IMR-90 (cell line): Measurements from ENCODE around the gene COL24A1. TPM values are rescaled to one million over a fixed set of nuclear protein-coding genes. Genes with fewer than 3 reads are reported as not detected.

Experiments used
- ATAC-seq: fragments of 200-7000 bp; cut with Tn5 transposase; 2 replicates; pipeline ENCODE4 v1.9.1; 2020; ENCODE audit warnings: low read depth, mild to moderate bottlenecking, moderate library complexity
- BruUV-seq: library from RNA; stranded (reverse); fragments of 400-500 nt; replicated peaks from 2 replicates; lab custom pipeline; 2021; lab: Mats Ljungman, UMichigan
- CTCF ChIA-PET: fragments of 300-600 bp; formaldehyde crosslinking; extraction: SDS; loops from one replicate; lab custom pipeline; 2021; ENCODE audit warnings: antibody characterized with exemption; lab: Yijun Ruan, JAX
- POLR2A ChIA-PET: fragments of 300-600 bp; sonication (Branson Sonifier 250); formaldehyde crosslinking; loops from one replicate; lab custom pipeline; 2022; ENCODE audit warnings: antibody characterized with exemption; ENCODE audit not compliant: unreplicated experiment; lab: Charles Lee
- DNase-seq: peaks from one replicate; pipeline ENCODE4 v3.0.0; 2013
- H2AFZ ChIP-seq: replicated peaks from 2 replicates; pipeline ENCODE3; 2013; ENCODE audit warnings: low read length, mild to moderate bottlenecking; ENCODE audit not compliant: poor library complexity
- H2AK5ac ChIP-seq: 2 replicates; pipeline ENCODE4 v1.6.1; 2013; ENCODE audit warnings: low read depth, low read length, inconsistent platforms
- H2AK9ac ChIP-seq: replicated peaks from 2 replicates; pipeline ENCODE3; 2013; ENCODE audit warnings: mild to moderate bottlenecking, low read depth, low read length, moderate library complexity; ENCODE audit not compliant: poor library complexity
- H2BK120ac ChIP-seq: 2 replicates; pipeline ENCODE4 v1.6.1; 2013; ENCODE audit warnings: low read depth, low read length, inconsistent platforms
- H2BK15ac ChIP-seq: 3 replicates; pipeline ENCODE4 v1.6.1; 2013; ENCODE audit warnings: low read depth, low read length, inconsistent platforms
- H2BK20ac ChIP-seq: 2 replicates; pipeline ENCODE4 v1.6.1; 2013; ENCODE audit warnings: low read depth, mild to moderate bottlenecking, inconsistent platforms, low read length, moderate library complexity
- H2BK5ac ChIP-seq: 2 replicates; pipeline ENCODE4 v1.6.1; 2013; ENCODE audit warnings: mild to moderate bottlenecking, low read depth, low read length, inconsistent platforms; ENCODE audit not compliant: poor library complexity, severe bottlenecking
- H3K14ac ChIP-seq: replicated peaks from 2 replicates; pipeline ENCODE4 v1.6.1; 2013; ENCODE audit warnings: low read depth, low read length, inconsistent platforms
- H3K18ac ChIP-seq: 2 replicates; pipeline ENCODE4 v1.6.1; 2013; ENCODE audit warnings: low read depth, low read length, control low read depth
- H3K23ac ChIP-seq: 2 replicates; pipeline ENCODE4 v1.6.1; 2013; ENCODE audit warnings: low read depth, low read length, inconsistent platforms
- H3K27ac ChIP-seq: 2 replicates; pipeline ENCODE4 v1.5.1; 2013; ENCODE audit warnings: mild to moderate bottlenecking, control low read depth, low read length; ENCODE audit not compliant: insufficient read depth
- H3K27me3 ChIP-seq: 2 replicates; pipeline ENCODE4 v1.6.1; 2013; ENCODE audit warnings: low read length; ENCODE audit not compliant: control insufficient read depth, insufficient read depth
- H3K36me3 ChIP-seq: 2 replicates; pipeline ENCODE4 v1.6.1; 2013; ENCODE audit warnings: low read length, mixed read lengths; ENCODE audit not compliant: control insufficient read depth, insufficient read depth
- H3K4ac ChIP-seq: 2 replicates; pipeline ENCODE4 v1.6.1; 2013; ENCODE audit warnings: low read depth, low read length, inconsistent platforms
- H3K4me1 ChIP-seq: 2 replicates; pipeline ENCODE4 v1.6.1; 2013; ENCODE audit warnings: low read length, mixed read lengths; ENCODE audit not compliant: control insufficient read depth, insufficient read depth
- H3K4me2 ChIP-seq: 2 replicates; pipeline ENCODE4 v1.6.1; 2013; ENCODE audit warnings: low read depth, mild to moderate bottlenecking, control low read depth, low read length, moderate library complexity
- H3K4me3 ChIP-seq: 2 replicates; pipeline ENCODE4 v1.5.1; 2013; ENCODE audit warnings: low read depth, mild to moderate bottlenecking, control low read depth, low read length, moderate library complexity; ENCODE audit not compliant: insufficient read depth
- H3K56ac ChIP-seq: 2 replicates; pipeline ENCODE4 v1.6.1; 2013; ENCODE audit warnings: low read length, inconsistent platforms; ENCODE audit not compliant: insufficient read depth; ENCODE audit errors: extremely low read depth
- H3K79me1 ChIP-seq, 2 experiments: 2 replicates each; pipeline ENCODE4 v1.6.1; 2013; ENCODE audit warnings: low read length in 2 of 2, inconsistent platforms in 1 of 2, low read depth in 1 of 2
- H3K9ac ChIP-seq: 2 replicates; pipeline ENCODE4 v1.6.1; 2013; ENCODE audit warnings: low read depth, low read length, control low read depth
- H3K9me1 ChIP-seq: 2 replicates; pipeline ENCODE4 v1.6.1; 2013; ENCODE audit warnings: low read length, inconsistent platforms; ENCODE audit not compliant: insufficient read depth
- H3K9me3 ChIP-seq: 2 replicates; pipeline ENCODE4 v1.6.1; 2013; ENCODE audit warnings: low read length; ENCODE audit not compliant: control insufficient read depth, insufficient read depth
- H4K20me1 ChIP-seq: 2 replicates; pipeline ENCODE4 v1.6.1; 2013; ENCODE audit warnings: low read length, inconsistent platforms; ENCODE audit not compliant: insufficient read depth
- H4K5ac ChIP-seq: 2 replicates; pipeline ENCODE4 v1.6.1; 2013; ENCODE audit warnings: mild to moderate bottlenecking, low read depth, low read length, control low read depth
- H4K8ac ChIP-seq, 2 experiments: 2 replicates each; pipeline ENCODE4 v1.6.1; 2013; ENCODE audit warnings: low read depth in 2 of 2, low read length in 2 of 2, control low read depth in 1 of 2, inconsistent platforms in 1 of 2
- H4K91ac ChIP-seq: 2 replicates; pipeline ENCODE4 v1.6.1; 2013; ENCODE audit warnings: low read depth, low read length, inconsistent platforms; ENCODE audit not compliant: insufficient read depth
- BHLHE40 ChIP-seq: fragments of 150-350 bp; IDR thresholded peaks from 2 replicates; pipeline ENCODE4 v1.6.1; 2016; ENCODE audit warnings: mild to moderate bottlenecking, low read depth, low read length
- CTCF ChIP-seq: conservative IDR thresholded peaks from 2 replicates; pipeline ENCODE4 v1.5.1; 2012; ENCODE audit warnings: mild to moderate bottlenecking, low read depth, low read length, improper control_type of control experiment
- NFE2L2 ChIP-seq: fragments of 150-350 bp; IDR thresholded peaks from 2 replicates; pipeline ENCODE4 v1.6.1; 2016; ENCODE audit warnings: low read depth, mild to moderate bottlenecking, low read length
- WGBS, 2 experiments: methylation state at CpG; one replicate each; pipeline versions ENCODE4 v1.1.5 to v1.1.7; 2013; ENCODE audit warnings: missing lambda C conversion rate in 2 of 2; ENCODE audit not compliant: insufficient read length in 1 of 2; ENCODE audit errors: extremely low coverage in 2 of 2; 5-methylcytosine and 5-hydroxymethylcytosine counted together
- dilution Hi-C: fragments of 300-500 bp; cut with HindIII; formaldehyde crosslinking; loops from one replicate; pipeline ENCODE4 v1.14.3; 2018; ENCODE audit warnings: low sequenced_read_pairs; ENCODE audit not compliant: unreplicated experiment
- in situ Hi-C: fragments of 300-500 bp; cut with MboI; formaldehyde crosslinking; loops from 3 replicates; pipeline ENCODE4 v1.14.3; 2019; ENCODE audit warnings: low sequenced_read_pairs, inconsistent platforms, mixed read lengths
- intact Hi-C: fragments of 100-400 bp; cut with micrococcal nuclease; formaldehyde crosslinking; loops from 2 replicates; pipeline ENCODE4 v1.10.0; 2022
- polyA plus RNA-seq, 3 experiments: library from polyadenylated mRNA; depleted of rRNA; stranded (reverse); fragments of >200 nt; gene quantifications; 2 replicates each; pipeline ENCODE4 v1.2.3, GENCODE V29; 2012; ENCODE audit warnings: low replicate concordance in 1 of 3
- total RNA-seq: library from RNA; depleted of rRNA; stranded (reverse); fragments of >200 nt; gene quantifications from 2 replicates; pipeline ENCODE4 v1.2.3, GENCODE V29; 2012

COL24A1 gene
- total and polyA plus RNA-seq, 2 of the 4 experiments (the other 2 are of a cell fraction) = 1.4 to 2.2 TPM

- POLR2A ChIA-PET = interaction anchor here (1.2 to 1.5 kb wide), 2 partner anchors 141 to 237 kb away, joined by 3 to 7 read pairs; partner anchors contain the start of gene ZNHIT6
- no TSS peak for BruUV-seq
- CTCF ChIA-PET = interaction anchor here (0.8 to 2.0 kb wide), 5 partner anchors 29 to 157 kb away, joined by 3 to 6 read pairs (median 3); partner anchors contain the start of gene ZNHIT6
- intact Hi-C loops (loop anchor here (1.0 to 5.0 kb wide), 4 partner anchors 45 to 262 kb away; partner anchors contain the start of gene ZNHIT6), in situ Hi-C loops (no loop called here), dilution Hi-C loops (no loop called here)
- H3K4me3 ChIP-seq = no peak overlapping the region
- no peaks in the 10 kb centered on the region for H3K79me1 ChIP-seq
- peak overlapping the region; percentile 69 for H2BK120ac ChIP-seq
- H2BK5ac ChIP-seq = peak overlapping the region; percentile 53
- TF ChIP-seq NFE2L2 = no peak
- TF ChIP-seq CTCF = no peak
- TF ChIP-seq BHLHE40 = no peak
- H2AFZ ChIP-seq = no peak overlapping the region
- peak overlapping the region; percentile 42; the same call in 1 of the 2 replicates for H4K5ac ChIP-seq
- no peak overlapping the region for H3K56ac ChIP-seq
- H4K20me1 ChIP-seq = no peaks in the 10 kb centered on the region
- peak overlapping the region; percentile 9; the same call in 1 of the 2 replicates for H3K23ac ChIP-seq
- no peak overlapping the region for H2AK5ac ChIP-seq
- peak overlapping the region; percentile 51; the same call in 1 of the 2 replicates for H3K4ac ChIP-seq
- peaks cover 4% of the 10 kb centered on the region; the same call in 1 of the 2 replicates for H3K4me1 ChIP-seq
- peak overlapping the region; percentile 88 for H3K18ac ChIP-seq
- DNase-seq = no peak
- no peak overlapping the region for H2AK9ac ChIP-seq
- peak overlapping the region; percentile 40; the same call in 1 of the 2 replicates for H4K91ac ChIP-seq
- H3K4me2 ChIP-seq = 0 out of 2 replicates have a peak overlapping the region, but pooled peaks have one; percentile 10
- peak overlapping the region; percentile 40; the same call in 1 of the 2 replicates for H3K27ac ChIP-seq
- WGBS, 2 experiments = no CpG with 5 or more reads among the region's 4 CpGs
- no peaks in the 10 kb centered on the region for H3K27me3 ChIP-seq
- H3K36me3 ChIP-seq = no peaks in the 10 kb centered on the region
- no peak for ATAC-seq
- H3K9ac ChIP-seq = no peak overlapping the region; the same call in 1 of the 2 replicates
- no peaks in the 10 kb centered on the region for H3K9me3 ChIP-seq
- peak overlapping the region; percentile 39; the same call in 1 of the 2 replicates for H3K14ac ChIP-seq
- peak overlapping the region in 1 of 2 experiments; percentile 64; a peak in 2 of 4 replicates for H4K8ac ChIP-seq
- peak overlapping the region; percentile 24; the same call in 1 of the 3 replicates for H2BK15ac ChIP-seq
- H2BK20ac ChIP-seq = peak overlapping the region; percentile 84
- H3K9me1 ChIP-seq = no peaks in the 10 kb centered on the region
Observed at GRCh38 chr1:85849660-85850059, 306.9 kb downstream of the COL24A1 start.
